ENCODE results near the gene ZNF681.
A peak's percentile ranks its signal among the peaks of the same experiment; 100 is the strongest.
"Not testable (repeated sequence)": the region's sequence is repeated elsewhere in the genome, so short reads cannot be mapped to it uniquely, and the experiment has no call there.

Gene ZNF681

GRCh38 chr19:23758187-23759074 lies at the start of gene ZNF681:
TSS of gene ZNF681 (minus strand) at chr19:23758891. CDS start at chr19:23758749, 142 bp downstream.
- DNase-seq (ENCODE audit: low spot score), result peak; percentile 87

- no peak for DNase-seq (ENCODE audit: low spot score)
These were observed 46.0 kb upstream of the ZNF681 start for GRCh38 chr19:23804676-23805075.

- no peak for DNase-seq (ENCODE audit: low spot score)
These were observed 43.6 kb upstream of the ZNF681 start for GRCh38 chr19:23802290-23802689.

GRCh38 chr19:23801803-23802202 lies 43.1 kb upstream of the ZNF681 start:
- no peak for DNase-seq (ENCODE audit: low spot score)

GRCh38 chr19:23800868-23801267 lies 42.2 kb upstream of the ZNF681 start:
- DNase-seq (ENCODE audit: low spot score), result no peak

GRCh38 chr19:23800271-23800670 lies 41.6 kb upstream of the ZNF681 start:
- no peak for DNase-seq (ENCODE audit: low spot score)

GRCh38 chr19:23799321-23799720 lies 40.6 kb upstream of the ZNF681 start:
- DNase-seq (ENCODE audit: low spot score), result no peak

- no peak for DNase-seq (ENCODE audit: low spot score)
These were observed 36.8 kb upstream of the ZNF681 start for GRCh38 chr19:23795462-23795861.

GRCh38 chr19:23792784-23793183 lies 34.1 kb upstream of the ZNF681 start:
- DNase-seq (ENCODE audit: low spot score), result no peak

GRCh38 chr19:23790641-23791488 lies 32.2 kb upstream of the ZNF681 start:
- DNase-seq (ENCODE audit: low spot score), result no peak

GRCh38 chr19:23789246-23789645 lies 30.6 kb upstream of the ZNF681 start:
- no peak for DNase-seq (ENCODE audit: low spot score)

- no peak for DNase-seq (ENCODE audit: low spot score)
These were observed 29.7 kb upstream of the ZNF681 start for GRCh38 chr19:23788411-23788810.

- no peak for DNase-seq (ENCODE audit: low spot score)
These were observed 28.4 kb upstream of the ZNF681 start for GRCh38 chr19:23787106-23787505.

- DNase-seq (ENCODE audit: low spot score), result no peak
These were observed 27.3 kb upstream of the ZNF681 start for GRCh38 chr19:23785982-23786381.

GRCh38 chr19:23784274-23784673 lies 25.6 kb upstream of the ZNF681 start:
- no peak for DNase-seq (ENCODE audit: low spot score)

- DNase-seq (ENCODE audit: low spot score), result no peak
These were observed 24.9 kb upstream of the ZNF681 start for GRCh38 chr19:23783636-23784035.

GRCh38 chr19:23779645-23780044 lies 21.0 kb upstream of the ZNF681 start:
- no peak for DNase-seq (ENCODE audit: low spot score)

- no peak for DNase-seq (ENCODE audit: low spot score)
These were observed 19.9 kb upstream of the ZNF681 start for GRCh38 chr19:23778566-23778965.

- not testable (repeated sequence) for DNase-seq (ENCODE audit: low spot score)
These were observed 19.3 kb upstream of the ZNF681 start for GRCh38 chr19:23778036-23778435.

- DNase-seq (ENCODE audit: low spot score), result no peak
These were observed 18.5 kb upstream of the ZNF681 start for GRCh38 chr19:23777216-23777615.

GRCh38 chr19:23776507-23777205 lies 18.0 kb upstream of the ZNF681 start:
- no peak for DNase-seq (ENCODE audit: low spot score)

- no peak for DNase-seq (ENCODE audit: low spot score)
These were observed 15.9 kb upstream of the ZNF681 start for GRCh38 chr19:23774524-23774971.

Measured in HuH-7 (cell line).